NCI-H146 treated with DMSO at 0.1 percent for 48 hours (cell line): ENCODE results near the gene RASGRF2.
"Not testable (repeated sequence)": the region's sequence is repeated elsewhere in the genome, so short reads cannot be mapped to it uniquely, and the experiment has no call there.

ENCODE experiments used
- DNase-seq: peaks from one replicate; lab custom pipeline; 2025; ENCODE audit not compliant: unreplicated experiment; lab: John Stamatoyannopoulos, UW

The RASGRF2 gene

DNA sequence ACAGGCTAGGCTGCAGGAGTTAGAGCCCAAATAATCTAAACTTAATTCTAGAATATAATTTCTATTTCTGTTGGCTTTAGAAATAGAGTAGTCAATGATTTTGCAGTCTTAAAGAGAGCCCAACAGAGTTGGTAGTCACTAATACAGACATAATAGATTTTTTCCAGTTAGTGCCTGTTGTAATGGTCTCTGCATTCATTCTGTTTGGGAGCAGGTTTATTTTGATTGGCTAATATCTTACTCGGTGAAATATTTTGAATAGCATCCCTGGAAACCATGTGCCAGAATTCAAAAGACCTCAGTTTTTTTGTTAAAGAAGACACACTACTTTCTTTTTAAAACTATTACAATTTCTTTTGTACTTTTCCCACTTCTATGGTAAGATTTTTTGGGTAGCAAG is 107.2 kb downstream of the RASGRF2 start:
- DNase-seq = no peak

GRCh38 chr5:81068063-81068462 is 107.9 kb downstream of the RASGRF2 start:
- no peak for DNase-seq

- DNase-seq = no peak
Observed at GRCh38 chr5:81068635-81069034, 108.5 kb downstream of the RASGRF2 start.

GRCh38 chr5:81069990-81070389 is 109.8 kb downstream of the RASGRF2 start:
- DNase-seq = no peak

DNA sequence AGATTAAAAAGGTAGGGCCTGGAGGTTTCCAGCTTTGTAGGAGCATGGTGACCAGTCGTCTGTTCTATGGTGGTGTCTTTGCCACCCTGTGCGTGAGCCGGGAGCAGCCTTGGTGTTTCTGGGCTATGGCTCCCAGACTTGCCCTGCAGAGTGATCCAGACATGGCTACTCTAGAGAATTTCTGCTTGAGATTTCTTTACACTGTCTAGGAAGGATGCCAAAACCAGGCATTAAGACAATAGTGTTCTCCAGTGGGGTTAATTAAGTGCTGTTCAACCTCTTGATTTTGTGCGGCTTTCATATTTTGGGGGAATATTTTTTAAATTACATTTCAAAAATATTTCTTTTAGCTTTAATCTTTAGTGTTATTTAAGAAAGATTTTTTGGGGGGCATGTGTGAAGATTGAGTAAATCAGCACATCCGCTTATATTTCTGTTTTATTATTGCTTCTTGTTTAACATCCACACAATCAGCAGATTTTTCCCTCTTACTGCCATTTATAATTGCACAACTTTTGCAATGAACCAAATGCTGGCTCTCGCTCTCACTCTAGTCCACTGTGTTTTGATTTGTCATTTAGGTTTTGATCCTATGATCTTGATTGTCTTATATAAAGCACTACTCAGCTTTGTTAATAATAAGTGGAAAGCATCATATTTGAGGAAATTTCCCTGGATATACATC is 110.5 kb downstream of the RASGRF2 start:
- no peak for DNase-seq

DNA sequence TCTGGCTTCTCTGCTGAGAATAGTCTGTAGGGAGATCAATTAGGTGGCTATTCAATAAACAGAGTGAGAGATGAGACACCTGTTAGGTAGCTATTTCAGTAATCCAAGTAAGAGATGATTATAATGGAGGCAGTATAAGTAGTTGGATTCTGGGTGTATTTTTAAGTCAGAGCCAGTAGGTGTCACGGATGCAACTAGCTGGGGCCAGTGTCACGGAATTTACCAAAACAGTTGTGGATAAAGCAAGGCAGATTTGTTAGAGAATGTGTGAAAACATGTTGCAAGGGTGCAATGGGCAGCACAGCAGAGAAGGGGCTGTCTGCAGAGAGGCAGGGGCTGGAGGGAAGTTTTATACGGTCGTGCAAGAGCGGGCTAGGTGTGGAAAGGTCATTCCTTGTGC is 114.9 kb downstream of the RASGRF2 start:
- no peak for DNase-seq

- DNase-seq = no peak
Observed at GRCh38 chr5:81077105-81077504, 116.9 kb downstream of the RASGRF2 start.

GRCh38 chr5:81078930-81079329 is 118.8 kb downstream of the RASGRF2 start:
- no peak for DNase-seq

GRCh38 chr5:81080809-81081460 is 120.8 kb downstream of the RASGRF2 start:
- no peak for DNase-seq

GRCh38 chr5:81081461-81081835 is 121.3 kb downstream of the RASGRF2 start:
- DNase-seq = no peak

- no peak for DNase-seq
Observed at GRCh38 chr5:81086881-81087281, 126.7 kb downstream of the RASGRF2 start.

DNA sequence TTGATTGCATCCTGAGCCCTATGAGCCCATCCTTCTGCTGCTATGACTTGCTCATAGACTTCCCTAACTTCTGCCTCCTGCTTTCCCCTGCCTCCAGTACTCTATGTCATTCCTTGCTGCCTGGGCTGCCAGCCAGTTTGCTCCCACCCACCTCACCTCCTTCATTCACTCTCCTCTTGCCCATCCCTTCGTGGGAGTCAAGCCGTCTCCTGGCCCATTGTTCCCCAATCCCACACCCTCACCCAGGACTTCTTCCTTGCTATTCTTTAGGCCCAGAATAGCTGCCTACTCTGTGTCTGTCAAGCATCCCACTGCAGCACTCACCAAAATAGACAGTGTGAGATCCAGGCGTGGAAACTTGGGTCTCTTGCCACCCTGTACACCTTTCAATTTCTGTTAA is 131.0 kb downstream of the RASGRF2 start:
- no peak for DNase-seq

DNA sequence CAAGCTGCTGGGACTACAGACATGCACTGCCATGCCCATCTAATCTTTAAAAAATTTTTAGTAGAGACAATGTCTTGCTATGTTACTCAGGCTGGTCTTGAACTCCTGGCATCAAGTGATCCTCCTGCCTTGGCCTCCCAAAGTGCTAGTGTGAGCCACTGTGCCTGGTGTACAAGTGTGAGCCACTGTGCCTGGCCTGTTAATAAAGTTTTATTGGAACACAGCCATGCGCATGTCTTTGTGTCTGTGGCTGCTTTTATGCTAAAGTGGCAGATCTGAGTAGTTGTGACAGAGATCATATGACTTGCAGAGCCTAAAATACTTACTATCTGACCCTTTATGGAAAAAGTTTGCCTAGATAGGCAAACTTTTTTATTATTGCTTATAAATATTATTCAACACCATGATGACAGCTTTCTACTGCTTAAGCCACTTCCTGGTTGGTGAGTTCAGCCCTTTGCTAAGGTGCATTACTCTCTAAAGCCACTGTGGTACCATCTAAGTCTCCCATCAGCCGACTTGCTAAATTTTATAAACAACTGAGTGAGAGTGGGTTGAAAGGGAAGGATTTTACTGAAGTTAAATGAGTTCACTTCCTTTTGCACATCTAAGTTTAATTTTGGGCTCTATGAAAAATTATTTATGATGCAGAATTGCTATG is 133.5 kb downstream of the RASGRF2 start:
- DNase-seq = no peak

DNA sequence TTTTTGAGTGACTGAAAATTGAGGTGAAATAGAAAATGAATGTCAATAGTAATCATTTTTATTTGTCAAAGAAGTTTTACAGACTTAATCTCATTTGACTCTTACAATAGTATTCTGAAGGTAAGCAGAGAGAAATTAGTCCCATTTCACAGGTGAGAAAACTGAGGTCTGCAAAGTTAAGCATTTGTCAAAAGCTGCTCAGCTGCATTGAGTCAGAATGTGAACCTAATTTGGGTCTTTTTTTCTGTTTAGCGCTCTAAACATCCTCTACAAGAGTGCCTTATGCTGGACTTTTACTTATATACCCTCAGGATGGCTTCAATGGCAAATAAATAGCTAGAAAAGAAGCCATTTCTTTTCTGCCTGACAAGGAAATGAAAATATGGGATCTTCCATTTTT is 135.7 kb downstream of the RASGRF2 start:
- no peak for DNase-seq

DNA sequence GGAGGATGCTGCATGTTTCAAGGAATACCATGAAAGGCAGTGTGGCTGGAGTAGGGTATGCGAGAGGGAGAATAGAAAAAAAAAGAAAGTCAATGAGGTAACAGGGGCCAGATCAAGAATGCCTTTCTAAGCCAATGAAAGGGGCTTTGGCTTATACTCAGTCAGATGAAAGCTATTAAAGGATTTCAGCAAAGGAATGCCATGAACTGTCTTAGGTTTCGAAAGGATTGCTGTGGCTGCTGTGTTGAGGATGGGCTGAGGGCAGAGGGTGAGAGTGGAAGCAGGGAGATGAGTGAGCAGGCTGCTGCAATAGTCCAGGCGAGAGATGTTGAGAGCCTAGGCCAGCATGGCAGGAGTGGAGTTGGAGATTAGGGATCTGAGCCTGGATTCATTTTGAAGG is 137.6 kb downstream of the RASGRF2 start:
- no peak for DNase-seq

GRCh38 chr5:81105261-81105877 is 145.2 kb downstream of the RASGRF2 start:
- no peak for DNase-seq

DNA sequence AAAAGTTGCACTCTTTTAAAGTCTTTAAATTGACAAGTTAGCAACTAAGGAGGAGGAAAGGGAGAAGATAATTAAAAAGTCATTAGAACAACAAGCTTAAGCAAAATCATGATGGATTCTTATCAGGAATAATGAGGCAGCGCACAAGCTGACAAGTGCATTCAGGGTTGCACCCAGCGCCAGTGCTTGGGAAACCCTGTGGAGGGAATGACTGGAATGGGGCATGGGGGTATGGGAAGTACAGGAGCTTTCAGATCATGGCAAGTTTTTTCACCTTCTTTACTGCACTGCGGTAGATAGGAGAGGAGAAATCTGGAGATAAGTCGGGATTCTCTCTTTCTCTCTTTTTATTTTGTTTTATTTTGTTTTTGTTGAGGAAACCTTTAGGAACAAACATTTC is 155.1 kb downstream of the RASGRF2 start:
- DNase-seq = no peak

GRCh38 chr5:81117566-81117965 is 157.4 kb downstream of the RASGRF2 start:
- DNase-seq = no peak

GRCh38 chr5:81121273-81121672 is 161.1 kb downstream of the RASGRF2 start:
- no peak for DNase-seq

GRCh38 chr5:81121836-81122630 is 161.9 kb downstream of the RASGRF2 start:
- DNase-seq = no peak

DNA sequence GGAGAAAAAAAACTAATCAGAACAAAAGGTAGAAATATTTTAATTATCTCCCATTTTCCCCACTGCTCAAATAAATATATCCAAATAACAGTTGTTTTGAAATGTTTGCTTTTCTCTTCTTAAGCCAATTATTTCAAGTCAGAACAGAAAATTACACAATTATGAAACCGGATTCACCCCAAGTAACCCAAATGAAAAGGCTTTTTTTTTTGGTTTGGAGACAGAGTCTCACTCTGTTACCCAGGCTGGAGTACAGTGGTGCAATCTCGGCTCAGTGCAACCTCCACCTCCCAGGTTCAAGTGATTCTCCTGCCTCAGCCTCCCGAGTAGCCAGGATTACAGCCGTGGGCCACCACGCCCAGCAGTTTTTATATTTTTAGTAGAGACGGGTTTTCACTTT is 164.5 kb downstream of the RASGRF2 start:
- not testable (repeated sequence) for DNase-seq
